Central memory CD8-positive, alpha-beta T cell (primary cell): ENCODE data around the gene ITGA7.

Source experiments
- ATAC-seq: fragments of 150-1000 bp; cut with Tn5 transposase; replicated peaks from 2 replicates; pipeline ENCODE4 v1.10.0; 2022; ENCODE audit warnings: mild to moderate bottlenecking, moderate FRiP score, moderate number of reproducible peaks; ENCODE audit not compliant: poor library complexity, severe bottlenecking; ENCODE audit errors: extremely low read depth
- DNase-seq, 2 donors: peaks; one replicate each; pipeline ENCODE4 v3.0.0; 2021; ENCODE audit warnings: low spot score in 2 of 2
- H3K27ac Mint-ChIP-seq: one replicate; pipeline ENCODE4 v1.8.0; 2022; ENCODE audit warnings: low read depth, mild to moderate bottlenecking, moderate library complexity, mixed read lengths
- H3K27me3 Mint-ChIP-seq: one replicate; pipeline ENCODE4 v1.8.0; 2022; ENCODE audit warnings: mixed read lengths
- H3K36me3 Mint-ChIP-seq: one replicate; pipeline ENCODE4 v1.8.0; 2022; ENCODE audit warnings: mild to moderate bottlenecking, moderate library complexity, mixed read lengths; ENCODE audit not compliant: insufficient read depth
- H3K4me1 Mint-ChIP-seq: one replicate; pipeline ENCODE4 v1.8.0; 2022; ENCODE audit warnings: mixed read lengths
- H3K4me3 Mint-ChIP-seq: one replicate; pipeline ENCODE4 v1.8.0; 2022; ENCODE audit warnings: mild to moderate bottlenecking, moderate library complexity, mixed read lengths
- H3K9me3 Mint-ChIP-seq: one replicate; pipeline ENCODE4 v1.8.0; 2022; ENCODE audit warnings: mixed read lengths

Gene ITGA7

DNA sequence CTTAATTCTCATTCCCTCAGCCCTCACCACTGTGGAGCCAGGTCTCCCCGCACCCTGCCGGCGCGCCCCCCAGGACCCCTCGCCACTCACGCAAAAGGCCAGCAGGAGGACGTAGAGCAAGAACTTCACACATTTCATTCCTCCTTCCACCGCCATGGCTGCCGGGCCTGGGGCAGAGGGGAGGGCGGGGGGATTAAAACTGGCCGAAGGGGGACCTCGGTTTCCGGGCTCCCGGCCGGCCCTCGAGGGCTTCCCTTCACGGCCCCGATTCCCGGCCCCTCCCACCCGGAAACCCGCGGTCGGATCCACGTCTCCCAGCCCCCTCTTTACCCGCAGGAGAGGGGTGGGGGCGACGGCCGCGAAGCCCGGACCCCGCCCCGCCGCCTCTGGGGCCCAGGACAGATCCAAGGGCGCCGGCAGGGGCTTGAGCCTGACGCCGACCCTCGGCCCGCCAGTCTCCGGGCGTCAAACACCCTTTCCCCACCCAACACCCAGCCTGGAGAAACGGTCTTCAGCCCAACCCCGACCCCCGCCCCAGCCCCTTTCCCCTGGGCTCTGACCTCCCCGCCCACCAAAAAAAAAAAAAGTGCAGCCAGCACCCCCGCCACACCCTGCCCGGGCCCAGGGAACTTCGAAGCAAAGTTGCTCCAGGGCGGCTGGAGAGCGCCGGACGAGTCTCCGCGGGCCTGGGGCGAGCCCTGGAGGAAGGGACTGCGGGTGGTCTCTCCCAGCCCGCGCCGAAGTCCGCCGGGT lies 20.7 kb upstream of the ITGA7 start:
- DNase-seq (no peak), ATAC-seq (no peak)
- H3K27me3 Mint-ChIP-seq, result no peaks in the 10 kb centered on the region
- H3K4me1 Mint-ChIP-seq, result peaks cover 54% of the 10 kb centered on the region
- peak overlapping the region; percentile 81 for H3K27ac Mint-ChIP-seq
- H3K4me3 Mint-ChIP-seq, result peak overlapping the region; percentile 85
- H3K36me3 Mint-ChIP-seq, result peaks cover 16% of the 10 kb centered on the region
- H3K9me3 Mint-ChIP-seq, result no peaks in the 10 kb centered on the region

DNA sequence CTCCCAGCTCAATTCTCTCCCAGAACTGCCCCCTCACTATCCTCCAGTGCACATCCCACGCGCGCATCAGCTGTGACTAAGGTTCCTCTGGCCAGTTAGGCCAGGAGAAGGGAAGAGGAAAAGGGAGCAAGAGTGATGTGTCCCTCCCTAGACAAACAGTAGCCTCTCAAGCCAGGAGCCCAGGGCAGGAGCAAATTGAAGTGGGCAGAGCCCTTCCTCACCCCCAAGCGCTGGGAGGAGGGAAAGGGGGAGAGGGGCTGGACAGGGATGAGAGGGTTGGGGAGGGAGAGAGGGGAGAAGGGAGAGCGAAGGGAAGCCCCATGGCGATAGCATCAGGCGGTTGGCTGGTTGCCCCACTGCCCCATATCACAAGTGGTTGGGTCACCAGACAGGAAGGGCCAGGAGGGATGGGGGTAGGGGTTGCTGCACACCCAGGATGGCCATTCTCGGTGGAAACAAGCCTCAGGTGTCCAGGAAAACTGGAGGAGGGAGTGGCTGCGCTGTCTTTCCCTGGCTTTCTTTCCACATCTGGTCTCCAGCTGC lies 20.0 kb upstream of the ITGA7 start:
- Mint-ChIP-seq H3K27me3 (no peaks in the 10 kb centered on the region), H3K9me3 (no peaks in the 10 kb centered on the region), H3K36me3 (peaks cover 16% of the 10 kb centered on the region), H3K4me3 (peak overlapping the region; percentile 85), H3K27ac (peak overlapping the region; percentile 71), H3K4me1 (peaks cover 54% of the 10 kb centered on the region)
- no peak for DNase-seq
- no peak for ATAC-seq

DNA sequence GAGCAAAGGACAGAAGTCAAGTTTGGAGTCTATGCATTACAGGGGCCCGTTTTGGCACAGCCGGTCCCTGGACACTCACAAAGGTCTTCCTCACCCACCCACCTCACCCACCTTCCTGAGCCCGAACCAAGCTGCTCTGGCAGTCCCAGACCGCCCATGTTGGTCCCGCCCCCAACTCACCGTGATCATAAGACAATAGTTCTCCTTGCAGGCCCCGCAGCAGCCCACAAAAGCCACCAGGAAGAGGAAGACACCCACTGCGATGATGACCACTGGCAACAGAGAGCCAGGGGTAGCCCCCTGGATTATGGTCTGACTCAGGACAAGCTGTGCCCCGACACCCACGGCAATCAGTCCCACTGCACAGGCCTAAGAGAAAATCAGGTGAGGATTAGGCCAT lies 19.3 kb upstream of the ITGA7 start:
- Mint-ChIP-seq H3K4me1 (peaks cover 54% of the 10 kb centered on the region), H3K27ac (peak overlapping the region; percentile 71), H3K27me3 (no peaks in the 10 kb centered on the region), H3K36me3 (peaks cover 16% of the 10 kb centered on the region), H3K9me3 (no peaks in the 10 kb centered on the region), H3K4me3 (peak overlapping the region; percentile 85)
- DNase-seq, result no peak
- ATAC-seq, result no peak

DNA sequence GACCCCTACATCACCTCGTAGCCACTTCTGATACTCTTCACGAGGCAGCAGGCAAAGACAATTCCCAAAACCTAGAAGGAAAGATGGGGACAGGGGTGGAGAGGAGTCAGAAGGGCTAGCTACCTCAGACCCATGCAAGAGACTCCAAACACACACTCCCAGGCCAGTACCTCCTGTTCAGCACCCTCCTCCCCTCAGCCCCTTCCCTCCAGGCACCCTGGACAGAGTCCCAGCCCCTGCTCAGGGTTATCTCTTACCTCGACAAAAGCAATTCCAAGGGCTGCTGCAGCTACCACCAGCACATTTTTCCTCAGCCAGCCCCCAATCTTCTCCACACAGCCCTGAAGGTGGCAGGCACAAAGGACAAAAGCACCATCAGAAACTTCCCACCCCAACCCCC lies 17.9 kb upstream of the ITGA7 start:
- ATAC-seq (no peak), DNase-seq (no peak)
- peak overlapping the region; percentile 55 for H3K27ac Mint-ChIP-seq
- no peaks in the 10 kb centered on the region for H3K27me3 Mint-ChIP-seq
- H3K36me3 Mint-ChIP-seq, result peaks cover 16% of the 10 kb centered on the region
- H3K4me3 Mint-ChIP-seq, result no peak overlapping the region
- H3K9me3 Mint-ChIP-seq, result no peaks in the 10 kb centered on the region
- peaks cover 49% of the 10 kb centered on the region for H3K4me1 Mint-ChIP-seq

DNA sequence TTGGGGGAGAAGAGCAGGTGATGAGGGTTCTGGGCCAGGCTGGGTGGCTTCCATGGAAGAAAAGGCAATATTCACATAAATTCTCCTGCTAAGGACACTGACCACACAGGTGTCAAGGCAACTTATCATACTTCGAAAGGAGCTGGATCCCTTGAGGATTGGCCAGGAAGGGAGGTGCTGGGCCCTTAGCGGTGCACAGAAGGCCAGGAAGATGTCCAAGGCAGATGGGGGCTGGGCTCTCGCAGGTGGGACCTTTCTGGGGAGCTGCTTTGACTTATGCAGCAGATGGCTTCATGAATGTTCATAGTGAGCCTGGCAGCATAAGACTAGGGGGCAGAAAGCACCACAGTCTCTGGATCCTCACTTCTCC lies 17.2 kb upstream of the ITGA7 start:
- no peaks in the 10 kb centered on the region for H3K9me3 Mint-ChIP-seq
- no peak for DNase-seq
- peaks cover 43% of the 10 kb centered on the region for H3K4me1 Mint-ChIP-seq
- H3K36me3 Mint-ChIP-seq, result peaks cover 14% of the 10 kb centered on the region
- H3K27ac Mint-ChIP-seq, result peak overlapping the region; percentile 66
- no peaks in the 10 kb centered on the region for H3K27me3 Mint-ChIP-seq
- no peak for ATAC-seq
- no peak overlapping the region for H3K4me3 Mint-ChIP-seq

DNA sequence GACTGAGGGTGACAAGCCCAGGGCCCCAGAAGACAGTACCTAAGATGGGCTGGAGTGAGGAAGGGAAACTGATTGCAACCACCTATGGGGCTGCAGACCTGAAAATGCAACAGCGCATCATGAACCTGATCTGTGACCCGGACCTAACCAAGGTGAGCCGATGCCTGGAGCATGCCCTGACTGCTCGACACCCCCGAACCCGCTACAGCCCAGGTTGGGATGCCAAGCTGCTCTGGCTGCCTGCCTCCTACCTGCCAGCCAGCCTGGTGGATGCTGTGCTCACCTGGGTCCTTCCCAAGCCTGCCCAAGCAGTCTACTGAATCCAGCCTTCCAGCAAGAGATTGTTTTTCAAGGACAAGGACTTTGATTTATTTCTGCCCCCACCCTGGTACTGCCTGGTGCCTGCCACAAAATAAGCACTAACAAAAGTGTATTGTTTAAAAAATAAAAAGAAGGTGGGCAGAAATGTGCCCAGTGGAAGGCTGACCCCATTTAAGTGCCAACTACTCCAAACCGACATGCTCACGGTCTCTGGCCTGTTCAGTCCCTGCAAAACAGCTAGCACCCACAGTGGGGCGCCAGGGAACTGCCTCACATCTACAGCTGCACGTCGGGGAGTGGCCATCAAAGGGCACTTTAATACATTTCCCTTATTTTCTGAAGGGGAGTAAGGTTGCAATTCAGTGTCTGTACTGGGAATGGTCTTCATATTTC lies 16.7 kb upstream of the ITGA7 start:
- H3K4me1 Mint-ChIP-seq, result peaks cover 37% of the 10 kb centered on the region
- peaks cover 11% of the 10 kb centered on the region for H3K36me3 Mint-ChIP-seq
- ATAC-seq (peak; percentile 50), DNase-seq (peak; percentile 48 to 53)
- no peak overlapping the region for H3K4me3 Mint-ChIP-seq
- no peaks in the 10 kb centered on the region for H3K9me3 Mint-ChIP-seq
- H3K27ac Mint-ChIP-seq, result peak overlapping the region; percentile 66
- H3K27me3 Mint-ChIP-seq, result no peaks in the 10 kb centered on the region

DNA sequence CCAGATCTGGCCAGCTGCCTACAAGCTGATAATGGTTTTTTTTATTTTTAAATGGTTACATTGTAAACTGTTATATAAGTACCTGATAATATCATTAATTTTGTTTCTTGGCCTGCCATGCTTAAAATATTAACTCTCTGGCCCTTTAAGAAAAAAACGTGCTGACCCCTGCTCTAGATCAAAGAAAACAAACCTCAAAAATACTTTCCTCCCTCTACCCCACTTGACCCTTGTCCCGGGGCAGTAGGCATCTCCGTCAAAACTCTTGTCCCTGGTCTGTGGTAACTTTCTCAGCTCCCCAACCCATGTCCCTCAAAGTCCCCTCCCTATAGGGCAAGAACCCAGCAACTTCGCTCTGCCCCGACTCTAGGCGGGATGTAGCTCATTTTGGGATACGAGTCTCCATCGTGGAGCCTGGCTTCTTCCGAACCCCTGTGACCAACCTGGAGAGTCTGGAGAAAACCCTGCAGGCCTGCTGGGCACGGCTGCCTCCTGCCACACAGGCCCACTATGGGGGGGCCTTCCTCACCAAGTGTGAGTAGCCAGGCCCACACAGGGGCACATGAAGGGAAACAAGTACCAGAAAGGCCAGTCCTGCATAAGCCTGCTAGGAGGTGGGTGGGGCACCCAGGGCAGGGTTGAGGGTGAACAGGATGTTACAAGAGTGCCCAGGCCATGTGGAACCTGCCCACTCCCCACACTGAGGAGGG lies 16.0 kb upstream of the ITGA7 start:
- no peak for DNase-seq
- no peak overlapping the region for H3K4me3 Mint-ChIP-seq
- ATAC-seq, result no peak
- H3K27me3 Mint-ChIP-seq, result no peaks in the 10 kb centered on the region
- no peaks in the 10 kb centered on the region for H3K9me3 Mint-ChIP-seq
- H3K36me3 Mint-ChIP-seq, result peaks cover 11% of the 10 kb centered on the region
- H3K27ac Mint-ChIP-seq, result no peak overlapping the region
- H3K4me1 Mint-ChIP-seq, result peaks cover 36% of the 10 kb centered on the region

DNA sequence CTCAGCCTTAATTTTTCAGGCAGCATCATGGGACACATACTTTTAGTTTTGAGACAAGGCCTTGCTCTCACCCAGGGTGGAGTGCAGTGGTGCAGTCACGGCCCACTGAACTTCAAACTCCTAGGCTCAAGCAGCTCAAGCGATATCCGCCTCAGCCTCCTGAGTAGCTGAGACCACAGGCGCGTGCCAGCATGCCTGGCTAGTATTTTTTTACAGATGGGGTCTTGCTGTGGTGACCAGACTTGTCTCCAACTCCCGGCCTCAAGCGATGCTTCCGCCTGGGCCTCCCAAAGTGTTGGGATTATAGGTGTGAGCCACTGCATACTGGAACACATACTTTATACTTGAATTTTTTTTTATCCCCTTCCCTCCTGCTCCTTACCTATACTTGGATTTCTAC lies 15.2 kb upstream of the ITGA7 start:
- no peaks in the 10 kb centered on the region for H3K9me3 Mint-ChIP-seq
- DNase-seq (no peak), ATAC-seq (no peak)
- no peak overlapping the region for H3K4me3 Mint-ChIP-seq
- peaks cover 42% of the 10 kb centered on the region for H3K4me1 Mint-ChIP-seq
- no peaks in the 10 kb centered on the region for H3K27me3 Mint-ChIP-seq
- peaks cover 11% of the 10 kb centered on the region for H3K36me3 Mint-ChIP-seq
- H3K27ac Mint-ChIP-seq, result no peak overlapping the region

DNA sequence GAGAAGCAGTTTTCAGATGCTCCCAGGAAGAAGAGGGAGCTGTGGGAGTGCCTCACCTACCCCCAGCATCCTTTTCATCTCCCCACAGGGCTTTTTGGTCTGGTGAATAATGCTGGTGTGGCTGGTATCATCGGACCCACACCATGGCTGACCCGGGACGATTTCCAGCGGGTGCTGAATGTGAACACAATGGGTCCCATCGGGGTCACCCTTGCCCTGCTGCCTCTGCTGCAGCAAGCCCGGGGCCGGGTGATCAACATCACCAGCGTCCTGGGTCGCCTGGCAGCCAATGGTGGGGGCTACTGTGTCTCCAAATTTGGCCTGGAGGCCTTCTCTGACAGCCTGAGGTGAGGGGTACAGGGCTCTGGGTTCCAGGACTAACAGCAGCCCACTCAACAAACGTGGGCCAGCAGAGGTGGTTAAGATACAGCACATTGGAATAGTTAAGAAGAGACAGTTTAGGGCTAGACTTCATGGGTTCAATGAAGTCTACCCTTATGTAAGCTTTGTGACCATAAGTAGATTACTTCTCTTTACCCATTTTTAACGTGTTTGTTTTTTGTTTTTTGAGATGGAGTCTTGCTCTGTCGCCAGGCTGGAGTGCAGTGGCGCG lies 14.0 kb upstream of the ITGA7 start:
- no peak for ATAC-seq
- Mint-ChIP-seq H3K27ac (no peak overlapping the region), H3K4me1 (peaks cover 42% of the 10 kb centered on the region), H3K9me3 (no peaks in the 10 kb centered on the region), H3K4me3 (no peak overlapping the region), H3K36me3 (peaks cover 11% of the 10 kb centered on the region), H3K27me3 (no peaks in the 10 kb centered on the region)
- no peak for DNase-seq

DNA sequence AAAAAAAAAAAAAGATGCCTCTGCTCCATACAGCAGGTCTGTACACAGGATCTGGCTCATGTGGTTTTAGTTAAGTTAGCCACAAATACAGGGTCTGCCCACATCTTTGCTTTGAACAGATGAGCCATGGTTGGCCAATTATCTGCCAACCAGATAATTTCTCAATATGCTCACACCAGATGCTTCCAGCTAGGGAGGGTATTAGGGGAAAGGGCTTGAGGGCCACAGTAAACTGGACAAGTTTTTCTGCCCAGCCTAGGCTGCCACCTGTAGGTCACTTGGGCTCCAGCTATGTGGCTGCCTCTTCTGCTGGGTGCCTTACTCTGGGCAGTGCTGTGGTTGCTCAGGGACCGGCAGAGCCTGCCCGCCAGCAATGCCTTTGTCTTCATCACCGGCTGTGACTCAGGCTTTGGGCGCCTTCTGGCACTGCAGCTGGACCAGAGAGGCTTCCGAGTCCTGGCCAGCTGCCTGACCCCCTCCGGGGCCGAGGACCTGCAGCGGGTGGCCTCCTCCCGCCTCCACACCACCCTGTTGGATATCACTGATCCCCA lies 13.3 kb upstream of the ITGA7 start:
- ATAC-seq (no peak), DNase-seq (no peak)
- peaks cover 14% of the 10 kb centered on the region for H3K36me3 Mint-ChIP-seq
- H3K9me3 Mint-ChIP-seq, result no peaks in the 10 kb centered on the region
- H3K27me3 Mint-ChIP-seq, result no peaks in the 10 kb centered on the region
- peaks cover 42% of the 10 kb centered on the region for H3K4me1 Mint-ChIP-seq
- no peak overlapping the region for H3K4me3 Mint-ChIP-seq
- H3K27ac Mint-ChIP-seq, result no peak overlapping the region

DNA sequence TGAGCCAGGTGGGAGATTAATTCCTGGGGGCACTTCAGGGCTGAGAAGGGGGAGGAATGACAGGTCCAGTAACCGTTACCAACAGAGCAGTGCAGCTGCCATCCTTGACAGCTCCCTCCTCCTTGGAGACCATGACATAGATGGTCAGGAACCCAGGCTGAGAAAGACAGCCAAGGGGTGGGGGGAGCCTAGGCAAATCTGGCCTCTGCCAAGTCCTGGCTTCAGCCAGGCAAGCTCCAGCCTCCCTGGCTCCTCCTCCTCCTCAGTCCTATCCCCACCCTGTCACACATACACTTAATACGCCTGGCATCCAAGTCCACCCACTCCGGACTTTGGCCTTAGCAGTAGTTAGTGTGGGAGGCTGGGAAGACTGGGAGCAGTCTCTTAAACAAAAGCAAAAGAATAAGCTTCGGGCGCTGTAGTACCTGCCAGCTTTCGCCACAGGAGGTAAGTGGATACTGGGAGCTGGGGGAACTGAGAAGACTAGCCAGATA lies 12.4 kb upstream of the ITGA7 start, which contains the start of gene RDH5:
Gene RDH5, plus strand, starts transcription at position 323 of the 494 bp plus-strand sequence. CDS start 792 bp downstream, outside the sequence.
- Mint-ChIP-seq H3K4me1 (peaks cover 42% of the 10 kb centered on the region), H3K4me3 (no peak within 1 kb of the TSS), H3K27me3 (no peaks in the 10 kb centered on the region), H3K36me3 (peaks cover 19% of the 10 kb centered on the region), H3K27ac (no peak within 1 kb of the TSS), H3K9me3 (no peaks in the 10 kb centered on the region)
- DNase-seq, result no peak
- ATAC-seq, result no peak

DNA sequence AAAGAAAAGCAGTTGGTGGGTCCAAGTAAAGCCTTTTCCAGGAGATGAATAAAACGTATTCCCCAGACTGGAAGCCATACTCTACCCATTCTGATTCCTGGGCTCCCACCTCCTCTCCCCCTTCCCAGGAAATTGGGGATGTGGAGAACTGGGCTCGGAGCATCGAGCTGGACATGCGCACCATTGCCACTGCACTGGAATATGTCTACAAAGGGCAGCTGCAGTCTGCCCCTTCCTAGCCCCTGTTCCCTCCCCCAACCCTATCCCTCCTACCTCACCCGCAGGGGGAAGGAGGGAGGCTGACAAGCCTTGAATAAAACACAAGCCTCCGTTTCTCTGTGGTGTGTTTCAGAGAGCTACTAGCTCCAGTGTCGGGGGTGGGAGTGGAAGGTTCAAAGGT lies 11.7 kb upstream of the ITGA7 start:
- no peaks in the 10 kb centered on the region for H3K27me3 Mint-ChIP-seq
- no peak for DNase-seq
- H3K4me3 Mint-ChIP-seq, result no peak overlapping the region
- peaks cover 34% of the 10 kb centered on the region for H3K4me1 Mint-ChIP-seq
- ATAC-seq, result no peak
- H3K9me3 Mint-ChIP-seq, result no peaks in the 10 kb centered on the region
- no peak overlapping the region for H3K27ac Mint-ChIP-seq
- peaks cover 19% of the 10 kb centered on the region for H3K36me3 Mint-ChIP-seq
